Peyer's patch (tissue), 4 donors: ENCODE measurements around the gene ABCB8.

ENCODE experiments used
- CTCF ChIP-seq, 6 experiments: fragments of 450-650 bp in 4 of 6; fragments of 200-600 bp in 2 of 6; sonication (generic) in 1 of 6; IDR thresholded peaks; one replicate each; pipeline ENCODE4 v1.5.1; 2017 to 2019; ENCODE audit warnings: antibody characterized with exemption in 6 of 6, mild to moderate bottlenecking in 3 of 6, moderate library complexity in 1 of 6
- POLR2A ChIP-seq, 2 donors: fragments of 450-650 bp; IDR thresholded peaks; one replicate each; pipeline ENCODE4 v1.5.1; 2017; ENCODE audit warnings: antibody characterized with exemption in 2 of 2, mild to moderate bottlenecking in 2 of 2, moderate library complexity in 2 of 2

- TF ChIP-seq CTCF (IDR thresholded peaks at IDR 0.05) (peak in 5 of 6 experiments; percentile 28 to 76 (median 64)), POLR2A (IDR thresholded peaks at IDR 0.05) (no peak)
Observed at GRCh38 chr7:150986099-150986512, 42.1 kb upstream of the ABCB8 start.
